ENCODE results near the gene ZP1.
A peak's percentile ranks its signal among the peaks of the same experiment; 100 is the strongest.

ZP1 gene

GRCh38 chr11:60915248-60915914, 48.0 kb downstream of the ZP1 start (continued):
- TF ChIP-seq, protein P1, sequence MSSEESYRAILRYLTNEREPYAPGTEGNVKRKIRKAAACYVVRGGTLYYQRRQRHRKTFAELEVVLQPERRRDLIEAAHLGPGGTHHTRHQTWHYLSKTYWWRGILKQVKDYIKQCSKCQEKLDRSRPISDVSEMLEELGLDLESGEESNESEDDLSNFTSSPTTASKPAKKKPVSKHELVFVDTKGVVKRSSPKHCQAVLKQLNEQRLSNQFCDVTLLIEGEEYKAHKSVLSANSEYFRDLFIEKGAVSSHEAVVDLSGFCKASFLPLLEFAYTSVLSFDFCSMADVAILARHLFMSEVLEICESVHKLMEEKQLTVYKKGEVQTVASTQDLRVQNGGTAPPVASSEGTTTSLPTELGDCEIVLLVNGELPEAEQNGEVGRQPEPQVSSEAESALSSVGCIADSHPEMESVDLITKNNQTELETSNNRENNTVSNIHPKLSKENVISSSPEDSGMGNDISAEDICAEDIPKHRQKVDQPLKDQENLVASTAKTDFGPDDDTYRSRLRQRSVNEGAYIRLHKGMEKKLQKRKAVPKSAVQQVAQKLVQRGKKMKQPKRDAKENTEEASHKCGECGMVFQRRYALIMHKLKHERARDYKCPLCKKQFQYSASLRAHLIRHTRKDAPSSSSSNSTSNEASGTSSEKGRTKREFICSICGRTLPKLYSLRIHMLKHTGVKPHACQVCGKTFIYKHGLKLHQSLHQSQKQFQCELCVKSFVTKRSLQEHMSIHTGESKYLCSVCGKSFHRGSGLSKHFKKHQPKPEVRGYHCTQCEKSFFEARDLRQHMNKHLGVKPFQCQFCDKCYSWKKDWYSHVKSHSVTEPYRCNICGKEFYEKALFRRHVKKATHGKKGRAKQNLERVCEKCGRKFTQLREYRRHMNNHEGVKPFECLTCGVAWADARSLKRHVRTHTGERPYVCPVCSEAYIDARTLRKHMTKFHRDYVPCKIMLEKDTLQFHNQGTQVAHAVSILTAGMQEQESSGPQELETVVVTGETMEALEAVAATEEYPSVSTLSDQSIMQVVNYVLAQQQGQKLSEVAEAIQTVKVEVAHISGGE (tag by site-specific recombination; conservative IDR thresholded peaks at IDR 0.05; ENCODE audit: low read depth): peak; percentile 48; the same call in 1 of the 2 replicates
- TF ChIP-seq ZXDB (tag by site-specific recombination; IDR thresholded peaks at IDR 0.05): 0 out of 2 replicates have a peak, but pooled peaks have one; percentile 25
- TF ChIP-seq, protein P2, sequence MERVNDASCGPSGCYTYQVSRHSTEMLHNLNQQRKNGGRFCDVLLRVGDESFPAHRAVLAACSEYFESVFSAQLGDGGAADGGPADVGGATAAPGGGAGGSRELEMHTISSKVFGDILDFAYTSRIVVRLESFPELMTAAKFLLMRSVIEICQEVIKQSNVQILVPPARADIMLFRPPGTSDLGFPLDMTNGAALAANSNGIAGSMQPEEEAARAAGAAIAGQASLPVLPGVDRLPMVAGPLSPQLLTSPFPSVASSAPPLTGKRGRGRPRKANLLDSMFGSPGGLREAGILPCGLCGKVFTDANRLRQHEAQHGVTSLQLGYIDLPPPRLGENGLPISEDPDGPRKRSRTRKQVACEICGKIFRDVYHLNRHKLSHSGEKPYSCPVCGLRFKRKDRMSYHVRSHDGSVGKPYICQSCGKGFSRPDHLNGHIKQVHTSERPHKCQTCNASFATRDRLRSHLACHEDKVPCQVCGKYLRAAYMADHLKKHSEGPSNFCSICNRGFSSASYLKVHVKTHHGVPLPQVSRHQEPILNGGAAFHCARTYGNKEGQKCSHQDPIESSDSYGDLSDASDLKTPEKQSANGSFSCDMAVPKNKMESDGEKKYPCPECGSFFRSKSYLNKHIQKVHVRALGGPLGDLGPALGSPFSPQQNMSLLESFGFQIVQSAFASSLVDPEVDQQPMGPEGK (tag by site-specific recombination; IDR thresholded peaks at IDR 0.05): peak; percentile 59
- peak; percentile 34; the same call in 1 of the 2 replicates for TF ChIP-seq ZNF341 (tag by site-specific recombination; IDR thresholded peaks at IDR 0.05; ENCODE audit: low read depth)
- peak; percentile 69 for TF ChIP-seq SCRT2 (tag by site-specific recombination; IDR thresholded peaks at IDR 0.05)
- TF ChIP-seq ZEB2 (tag by site-specific recombination; IDR thresholded peaks at IDR 0.05): 0 out of 2 replicates have a peak, but pooled peaks have one; percentile 35
- peak; percentile 20; the same call in 1 of the 2 replicates for TF ChIP-seq SP2 (tag by site-specific recombination; IDR thresholded peaks at IDR 0.05)
- TF ChIP-seq ZNF433 (tag by site-specific recombination; IDR thresholded peaks at IDR 0.05; ENCODE audit: low read depth): no peak

GRCh38 chr11:60916669-60917206, 49.4 kb downstream of the ZP1 start:
- no peak overlapping the region for H3K4me3 ChIP-seq (ENCODE audit: low read depth, low read length)
- no peaks in the 10 kb centered on the region for H3K9me3 ChIP-seq (ENCODE audit: control insufficient read depth, insufficient read depth, low read depth, low read length)
- no peaks in the 10 kb centered on the region for H3K4me1 ChIP-seq (ENCODE audit: control insufficient read depth, insufficient read depth, low read length)
- ChIA-PET POLR2A (interaction anchor here (4.0 kb wide), 1 partner anchor 11 kb away, joined by 36 read pairs; the partner anchor contains the start of gene PRPF19), CTCF (interaction anchor here (0.8 to 6.2 kb wide), 2 partner anchors 17 to 270 kb away, joined by 6 to 30 read pairs; no protein-coding TSS in a partner anchor)
- H3K36me3 ChIP-seq (ENCODE audit: control insufficient read depth in 2 of 2, insufficient read depth in 1 of 2, low read length in 2 of 2): peaks cover 0 to 42% of the 10 kb centered on the region in 2 experiments; a peak in 1 of 3 replicates
- TF ChIP-seq ZNF785 (tag by site-specific recombination; IDR thresholded peaks at IDR 0.05) (no peak), ZNF350 (tag by site-specific recombination; IDR thresholded peaks at IDR 0.05) (no peak), SALL2 (tag by site-specific recombination; IDR thresholded peaks at IDR 0.05; ENCODE audit: borderline replicate concordance) (no peak), ZSCAN5A (tag by site-specific recombination; IDR thresholded peaks at IDR 0.05) (no peak), ZEB2 (tag by site-specific recombination; IDR thresholded peaks at IDR 0.05) (no peak), ZNF600 (tag by site-specific recombination; IDR thresholded peaks at IDR 0.05) (peak; percentile 35; the same call in 1 of the 2 replicates), ZNF239 (tag by site-specific recombination; IDR thresholded peaks at IDR 0.05) (no peak), ZBTB1 (tag by site-specific recombination; IDR thresholded peaks at IDR 0.05) (no peak), GLIS1 (tag by site-specific recombination; IDR thresholded peaks at IDR 0.05) (peak; percentile 75)
- TF ChIP-seq, protein P3, sequence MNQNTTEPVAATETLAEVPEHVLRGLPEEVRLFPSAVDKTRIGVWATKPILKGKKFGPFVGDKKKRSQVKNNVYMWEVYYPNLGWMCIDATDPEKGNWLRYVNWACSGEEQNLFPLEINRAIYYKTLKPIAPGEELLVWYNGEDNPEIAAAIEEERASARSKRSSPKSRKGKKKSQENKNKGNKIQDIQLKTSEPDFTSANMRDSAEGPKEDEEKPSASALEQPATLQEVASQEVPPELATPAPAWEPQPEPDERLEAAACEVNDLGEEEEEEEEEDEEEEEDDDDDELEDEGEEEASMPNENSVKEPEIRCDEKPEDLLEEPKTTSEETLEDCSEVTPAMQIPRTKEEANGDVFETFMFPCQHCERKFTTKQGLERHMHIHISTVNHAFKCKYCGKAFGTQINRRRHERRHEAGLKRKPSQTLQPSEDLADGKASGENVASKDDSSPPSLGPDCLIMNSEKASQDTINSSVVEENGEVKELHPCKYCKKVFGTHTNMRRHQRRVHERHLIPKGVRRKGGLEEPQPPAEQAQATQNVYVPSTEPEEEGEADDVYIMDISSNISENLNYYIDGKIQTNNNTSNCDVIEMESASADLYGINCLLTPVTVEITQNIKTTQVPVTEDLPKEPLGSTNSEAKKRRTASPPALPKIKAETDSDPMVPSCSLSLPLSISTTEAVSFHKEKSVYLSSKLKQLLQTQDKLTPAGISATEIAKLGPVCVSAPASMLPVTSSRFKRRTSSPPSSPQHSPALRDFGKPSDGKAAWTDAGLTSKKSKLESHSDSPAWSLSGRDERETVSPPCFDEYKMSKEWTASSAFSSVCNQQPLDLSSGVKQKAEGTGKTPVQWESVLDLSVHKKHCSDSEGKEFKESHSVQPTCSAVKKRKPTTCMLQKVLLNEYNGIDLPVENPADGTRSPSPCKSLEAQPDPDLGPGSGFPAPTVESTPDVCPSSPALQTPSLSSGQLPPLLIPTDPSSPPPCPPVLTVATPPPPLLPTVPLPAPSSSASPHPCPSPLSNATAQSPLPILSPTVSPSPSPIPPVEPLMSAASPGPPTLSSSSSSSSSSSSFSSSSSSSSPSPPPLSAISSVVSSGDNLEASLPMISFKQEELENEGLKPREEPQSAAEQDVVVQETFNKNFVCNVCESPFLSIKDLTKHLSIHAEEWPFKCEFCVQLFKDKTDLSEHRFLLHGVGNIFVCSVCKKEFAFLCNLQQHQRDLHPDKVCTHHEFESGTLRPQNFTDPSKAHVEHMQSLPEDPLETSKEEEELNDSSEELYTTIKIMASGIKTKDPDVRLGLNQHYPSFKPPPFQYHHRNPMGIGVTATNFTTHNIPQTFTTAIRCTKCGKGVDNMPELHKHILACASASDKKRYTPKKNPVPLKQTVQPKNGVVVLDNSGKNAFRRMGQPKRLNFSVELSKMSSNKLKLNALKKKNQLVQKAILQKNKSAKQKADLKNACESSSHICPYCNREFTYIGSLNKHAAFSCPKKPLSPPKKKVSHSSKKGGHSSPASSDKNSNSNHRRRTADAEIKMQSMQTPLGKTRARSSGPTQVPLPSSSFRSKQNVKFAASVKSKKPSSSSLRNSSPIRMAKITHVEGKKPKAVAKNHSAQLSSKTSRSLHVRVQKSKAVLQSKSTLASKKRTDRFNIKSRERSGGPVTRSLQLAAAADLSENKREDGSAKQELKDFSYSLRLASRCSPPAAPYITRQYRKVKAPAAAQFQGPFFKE (tag by site-specific recombination; IDR thresholded peaks at IDR 0.05; ENCODE audit: borderline replicate concordance): no peak
- no peak overlapping the region for H3K27ac ChIP-seq (ENCODE audit: extremely low read depth, low read depth, low read length)

Measured in HEK293 (cell line).